Neuron (in vitro differentiated cells): ENCODE results near the gene RHBDF2.

Experiments
- H2AFZ ChIP-seq: one replicate; pipeline ENCODE4 v1.6.1; 2013; ENCODE audit warnings: low read depth, mild to moderate bottlenecking, inconsistent platforms, low read length, moderate library complexity
- H3K27me3 ChIP-seq: one replicate; pipeline ENCODE4 v1.6.1; 2013; ENCODE audit warnings: low read length; ENCODE audit not compliant: insufficient read depth
- H3K36me3 ChIP-seq: one replicate; pipeline ENCODE4 v1.6.1; 2013; ENCODE audit warnings: low read length; ENCODE audit not compliant: insufficient read depth
- H3K4me1 ChIP-seq: one replicate; pipeline ENCODE4 v1.6.1; 2013; ENCODE audit warnings: low read length; ENCODE audit not compliant: insufficient read depth
- H3K4me3 ChIP-seq: 2 replicates; pipeline ENCODE4 v1.5.1; 2013; ENCODE audit warnings: mild to moderate bottlenecking, low read length, moderate library complexity
- H3K9me3 ChIP-seq: one replicate; pipeline ENCODE4 v1.6.1; 2013; ENCODE audit warnings: low read length

The RHBDF2 gene

DNA sequence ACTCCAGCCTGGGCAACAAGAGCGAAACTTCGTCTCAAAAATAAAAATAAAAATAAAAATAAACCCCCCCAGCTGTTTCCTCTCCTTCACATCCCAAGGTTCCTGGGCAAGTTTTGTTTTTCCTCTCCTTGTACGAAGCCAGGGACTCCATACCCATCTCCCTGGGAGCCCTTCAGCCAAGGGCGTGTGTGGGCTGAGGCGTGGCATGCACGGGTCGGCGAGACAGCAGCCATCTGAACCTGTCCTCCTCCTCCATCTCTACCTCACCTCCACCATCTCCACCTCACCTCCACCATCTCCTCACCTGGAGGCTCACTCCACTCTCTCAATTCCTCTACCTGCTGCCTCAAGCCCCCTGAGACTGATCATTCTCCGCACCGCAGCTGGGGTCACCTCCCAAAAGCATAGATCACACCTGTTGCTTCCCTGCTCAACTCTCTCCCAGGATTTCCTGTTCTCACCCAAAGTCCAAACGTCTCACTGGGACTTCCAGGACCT lies 16.9 kb downstream of the RHBDF2 start:
- Histone ChIP-seq H3K27me3 (no peaks in the 10 kb centered on the region), H3K4me1 (peaks cover 12% of the 10 kb centered on the region), H3K4me3 (no peak overlapping the region), H3K9me3 (no peaks in the 10 kb centered on the region), H2AFZ (no peak overlapping the region), H3K36me3 (no peaks in the 10 kb centered on the region)

DNA sequence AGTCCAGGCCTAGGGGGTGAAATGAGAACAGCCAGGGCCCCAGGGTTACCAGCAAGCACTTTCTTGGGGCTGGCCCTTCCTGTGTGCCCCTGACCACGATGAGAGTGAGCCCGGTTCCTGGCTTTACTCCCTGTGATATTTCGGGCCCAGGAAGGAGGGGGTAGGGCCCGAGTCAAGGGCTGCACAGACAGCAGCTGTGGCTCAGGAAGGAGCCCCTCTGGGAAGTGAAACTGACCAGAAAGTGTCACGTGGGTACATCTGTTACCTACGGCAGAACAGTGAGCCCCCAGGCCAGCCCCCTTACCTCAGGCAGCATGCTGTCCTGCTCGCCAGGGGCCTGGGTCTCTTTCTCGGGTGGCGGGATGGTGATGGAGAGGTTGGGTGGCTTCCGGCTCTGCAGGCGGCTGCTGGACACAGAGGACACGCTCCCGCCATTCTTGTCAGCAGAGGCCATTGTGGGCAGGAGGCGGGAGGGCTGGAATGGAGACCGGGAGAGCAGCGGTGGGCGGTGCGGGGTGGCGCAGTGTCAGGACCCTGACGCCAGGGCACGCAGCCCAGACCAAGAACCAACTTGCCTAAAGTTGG lies 20.1 kb downstream of the RHBDF2 start:
- H3K4me3 ChIP-seq = peak overlapping the region; percentile 5
- peak overlapping the region; percentile 72 for H2AFZ ChIP-seq
- H3K36me3 ChIP-seq = no peaks in the 10 kb centered on the region
- H3K4me1 ChIP-seq = peaks cover 12% of the 10 kb centered on the region
- no peaks in the 10 kb centered on the region for H3K27me3 ChIP-seq
- no peaks in the 10 kb centered on the region for H3K9me3 ChIP-seq

DNA sequence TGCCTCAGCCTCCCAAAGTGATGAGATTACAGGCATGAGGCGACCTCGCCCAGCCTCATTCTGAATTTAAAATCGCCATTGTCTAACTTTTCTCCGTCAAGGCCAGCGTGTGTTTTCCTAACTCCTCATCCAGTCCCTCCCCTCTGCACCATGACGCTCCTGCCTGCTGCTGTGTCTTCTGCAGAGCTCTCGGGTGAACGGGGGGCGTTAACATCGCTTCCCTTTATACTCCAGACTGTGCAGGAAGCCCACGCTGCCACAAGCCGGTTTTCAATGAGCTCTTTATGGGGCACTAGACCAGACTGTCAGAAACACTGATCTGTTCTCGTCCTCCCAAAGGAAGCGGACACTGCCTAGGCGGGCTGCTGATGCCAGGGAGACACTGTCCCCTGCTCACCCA lies 20.6 kb downstream of the RHBDF2 start:
- Histone ChIP-seq H3K27me3 (no peaks in the 10 kb centered on the region), H3K4me1 (peaks cover 12% of the 10 kb centered on the region), H3K9me3 (no peaks in the 10 kb centered on the region), H2AFZ (peak overlapping the region; percentile 72), H3K36me3 (no peaks in the 10 kb centered on the region), H3K4me3 (peak overlapping the region; percentile 12)

GRCh38 chr17:76479515-76480060 lies 21.6 kb downstream of the RHBDF2 start:
- Histone ChIP-seq H2AFZ (no peak overlapping the region), H3K4me3 (no peak overlapping the region), H3K4me1 (peaks cover 12% of the 10 kb centered on the region)

GRCh38 chr17:76478730-76479514 lies 22.3 kb downstream of the RHBDF2 start:
- Histone ChIP-seq H3K27me3 (peaks cover 3% of the 10 kb centered on the region), H2AFZ (no peak overlapping the region), H3K4me1 (peaks cover 12% of the 10 kb centered on the region), H3K36me3 (no peaks in the 10 kb centered on the region), H3K4me3 (no peak overlapping the region), H3K9me3 (no peaks in the 10 kb centered on the region)

More at GRCh38 chr17:76479515-76480060, 21.6 kb downstream of the RHBDF2 start:
- Histone ChIP-seq H3K9me3 (no peaks in the 10 kb centered on the region), H3K27me3 (no peaks in the 10 kb centered on the region), H3K36me3 (no peaks in the 10 kb centered on the region)

GRCh38 chr17:76478097-76478496 lies 23.1 kb downstream of the RHBDF2 start:
- H3K4me3 ChIP-seq = no peak overlapping the region
- H3K9me3 ChIP-seq = no peaks in the 10 kb centered on the region
- H3K36me3 ChIP-seq = no peaks in the 10 kb centered on the region

GRCh38 chr17:76477576-76477975 lies 23.6 kb downstream of the RHBDF2 start:
- Histone ChIP-seq H3K27me3 (peaks cover 11% of the 10 kb centered on the region), H3K4me1 (peaks cover 12% of the 10 kb centered on the region), H2AFZ (no peak overlapping the region), H3K36me3 (no peaks in the 10 kb centered on the region), H3K4me3 (no peak overlapping the region), H3K9me3 (no peaks in the 10 kb centered on the region)

More at GRCh38 chr17:76478097-76478496, 23.1 kb downstream of the RHBDF2 start:
- peaks cover 8% of the 10 kb centered on the region for H3K27me3 ChIP-seq
- H3K4me1 ChIP-seq = peaks cover 12% of the 10 kb centered on the region
- H2AFZ ChIP-seq = no peak overlapping the region

- H2AFZ ChIP-seq = no peak overlapping the region
- H3K4me3 ChIP-seq = no peak overlapping the region
- peaks cover 11% of the 10 kb centered on the region for H3K27me3 ChIP-seq
- H3K9me3 ChIP-seq = no peaks in the 10 kb centered on the region
- H3K36me3 ChIP-seq = no peaks in the 10 kb centered on the region
- H3K4me1 ChIP-seq = peaks cover 12% of the 10 kb centered on the region
These were observed 24.5 kb downstream of the RHBDF2 start for GRCh38 chr17:76476736-76477135.

- Histone ChIP-seq H3K36me3 (no peaks in the 10 kb centered on the region), H3K27me3 (peaks cover 11% of the 10 kb centered on the region), H3K9me3 (no peaks in the 10 kb centered on the region), H3K4me3 (no peak overlapping the region), H3K4me1 (peaks cover 1% of the 10 kb centered on the region), H2AFZ (no peak overlapping the region)
These were observed 25.9 kb downstream of the RHBDF2 start for GRCh38 chr17:76475302-76475701.

DNA sequence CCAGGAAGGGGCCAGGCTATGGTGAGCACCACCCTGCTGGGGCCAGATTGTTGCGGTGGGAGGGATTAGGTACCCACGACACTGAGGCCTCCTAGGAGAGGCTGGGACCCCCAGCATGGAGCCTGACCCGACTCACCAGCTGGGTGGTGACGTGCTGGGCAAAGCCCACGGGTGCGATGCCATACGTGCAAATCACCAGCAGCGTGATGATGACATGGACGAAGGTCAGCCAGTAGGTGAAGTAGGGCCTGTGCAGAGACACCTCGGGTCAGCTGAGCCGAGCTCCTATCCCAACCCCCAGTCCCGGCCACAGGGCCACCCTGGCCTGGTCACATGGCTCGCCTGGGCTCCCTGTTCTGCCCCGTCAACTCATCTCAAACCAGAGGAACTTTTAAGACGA lies 26.3 kb downstream of the RHBDF2 start:
- no peaks in the 10 kb centered on the region for H3K36me3 ChIP-seq
- no peaks in the 10 kb centered on the region for H3K9me3 ChIP-seq
- H3K4me3 ChIP-seq = no peak overlapping the region
- H2AFZ ChIP-seq = no peak overlapping the region
- H3K27me3 ChIP-seq = peaks cover 11% of the 10 kb centered on the region
- H3K4me1 ChIP-seq = no peaks in the 10 kb centered on the region

- Histone ChIP-seq H3K27me3 (peaks cover 11% of the 10 kb centered on the region), H3K9me3 (no peaks in the 10 kb centered on the region), H3K4me1 (no peaks in the 10 kb centered on the region), H3K36me3 (no peaks in the 10 kb centered on the region), H2AFZ (no peak overlapping the region), H3K4me3 (no peak overlapping the region)
These were observed 27.0 kb downstream of the RHBDF2 start for GRCh38 chr17:76474238-76474637.

GRCh38 chr17:76473541-76473985 lies 27.7 kb downstream of the RHBDF2 start:
- H3K36me3 ChIP-seq = no peaks in the 10 kb centered on the region
- H3K4me3 ChIP-seq = no peak overlapping the region
- no peak overlapping the region for H2AFZ ChIP-seq
- no peaks in the 10 kb centered on the region for H3K4me1 ChIP-seq
- no peaks in the 10 kb centered on the region for H3K9me3 ChIP-seq
- peaks cover 14% of the 10 kb centered on the region for H3K27me3 ChIP-seq

- no peaks in the 10 kb centered on the region for H3K36me3 ChIP-seq
- peaks cover 14% of the 10 kb centered on the region for H3K27me3 ChIP-seq
- H3K4me1 ChIP-seq = no peaks in the 10 kb centered on the region
- no peaks in the 10 kb centered on the region for H3K9me3 ChIP-seq
- H2AFZ ChIP-seq = no peak overlapping the region
- no peak overlapping the region for H3K4me3 ChIP-seq
These were observed 28.5 kb downstream of the RHBDF2 start for GRCh38 chr17:76472726-76473125.
